ENCODE measurements around the gene TSPAN7.

TSPAN7 gene

DNA sequence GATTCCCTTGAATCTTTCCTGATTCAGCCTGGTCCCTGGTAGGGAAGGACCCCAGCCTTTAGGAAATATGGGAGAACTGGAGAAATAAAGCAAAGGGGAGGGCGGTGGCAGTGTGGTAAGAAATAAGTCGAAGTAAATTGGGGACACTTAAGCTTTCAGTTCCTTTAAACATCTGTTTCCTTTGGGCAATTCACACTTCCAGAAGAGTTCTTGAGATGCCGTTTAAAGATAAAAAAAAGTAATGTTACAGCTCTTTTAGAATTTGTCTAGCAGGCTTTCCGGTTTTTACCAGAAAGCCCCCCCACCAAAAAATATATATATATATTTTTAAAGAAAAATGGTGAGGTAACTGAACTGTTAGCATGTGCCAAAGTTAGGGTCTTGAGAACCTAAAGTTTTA is 46.6 kb downstream of the TSPAN7 start:
- H3K4me3 ChIP-seq (ENCODE audit: low read depth, low read length), result no peak overlapping the region
- TF ChIP-seq, protein P1, sequence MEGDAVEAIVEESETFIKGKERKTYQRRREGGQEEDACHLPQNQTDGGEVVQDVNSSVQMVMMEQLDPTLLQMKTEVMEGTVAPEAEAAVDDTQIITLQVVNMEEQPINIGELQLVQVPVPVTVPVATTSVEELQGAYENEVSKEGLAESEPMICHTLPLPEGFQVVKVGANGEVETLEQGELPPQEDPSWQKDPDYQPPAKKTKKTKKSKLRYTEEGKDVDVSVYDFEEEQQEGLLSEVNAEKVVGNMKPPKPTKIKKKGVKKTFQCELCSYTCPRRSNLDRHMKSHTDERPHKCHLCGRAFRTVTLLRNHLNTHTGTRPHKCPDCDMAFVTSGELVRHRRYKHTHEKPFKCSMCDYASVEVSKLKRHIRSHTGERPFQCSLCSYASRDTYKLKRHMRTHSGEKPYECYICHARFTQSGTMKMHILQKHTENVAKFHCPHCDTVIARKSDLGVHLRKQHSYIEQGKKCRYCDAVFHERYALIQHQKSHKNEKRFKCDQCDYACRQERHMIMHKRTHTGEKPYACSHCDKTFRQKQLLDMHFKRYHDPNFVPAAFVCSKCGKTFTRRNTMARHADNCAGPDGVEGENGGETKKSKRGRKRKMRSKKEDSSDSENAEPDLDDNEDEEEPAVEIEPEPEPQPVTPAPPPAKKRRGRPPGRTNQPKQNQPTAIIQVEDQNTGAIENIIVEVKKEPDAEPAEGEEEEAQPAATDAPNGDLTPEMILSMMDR (IDR thresholded peaks at IDR 0.05; ENCODE audit: low read depth, low read length, missing control alignments), result no peak
- no peak for DNase-seq (ENCODE audit: low read depth)

DNA sequence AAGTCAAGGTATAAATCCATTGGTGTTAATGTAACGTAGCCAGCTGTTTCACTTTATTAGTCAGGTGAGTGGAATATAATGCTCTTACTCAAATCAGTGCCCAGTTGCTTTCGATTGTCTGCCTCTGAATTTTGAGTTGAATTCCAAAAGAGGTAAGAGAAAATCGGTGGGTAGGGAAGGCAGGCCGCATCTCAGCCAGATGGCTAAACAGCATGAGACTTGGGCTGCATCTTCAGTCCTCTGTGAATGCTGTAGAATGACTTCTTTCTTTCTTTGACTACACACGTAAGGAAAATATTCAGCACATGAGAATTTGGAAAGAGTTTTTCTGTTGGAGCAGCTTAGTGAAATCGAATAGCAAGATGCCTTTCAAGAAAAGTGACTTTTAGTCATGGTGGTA is 49.5 kb downstream of the TSPAN7 start:
- TF ChIP-seq, protein P1 (IDR thresholded peaks at IDR 0.05; ENCODE audit: low read depth, low read length, missing control alignments), result no peak
- DNase-seq (ENCODE audit: low read depth), result no peak
- H3K4me3 ChIP-seq (ENCODE audit: low read depth, low read length), result no peak overlapping the region

DNA sequence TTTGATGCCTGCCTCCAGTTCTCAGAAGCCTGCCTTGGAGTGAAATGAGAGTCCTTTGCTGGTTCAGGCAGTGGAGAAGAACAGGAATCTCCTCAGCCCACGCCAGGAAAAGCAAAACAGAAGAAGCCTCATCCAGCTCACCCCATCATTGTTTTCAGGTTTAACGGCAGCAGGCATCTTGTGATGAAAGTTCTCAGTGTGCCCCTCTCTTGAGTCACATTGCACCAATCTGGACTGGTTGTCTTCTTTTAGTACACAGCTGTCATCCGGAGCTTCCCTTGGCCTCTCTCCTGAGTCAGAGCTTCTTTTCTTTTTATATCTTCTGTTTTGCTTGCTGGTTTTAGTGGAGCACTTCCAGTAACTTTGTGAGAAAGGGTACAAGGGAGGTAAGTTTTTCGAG is 50.9 kb downstream of the TSPAN7 start:
- no peak for DNase-seq (ENCODE audit: low read depth)
- H3K4me3 ChIP-seq (ENCODE audit: low read depth, low read length), result no peak overlapping the region
- TF ChIP-seq, protein P1 (IDR thresholded peaks at IDR 0.05; ENCODE audit: low read depth, low read length, missing control alignments), result no peak

DNA sequence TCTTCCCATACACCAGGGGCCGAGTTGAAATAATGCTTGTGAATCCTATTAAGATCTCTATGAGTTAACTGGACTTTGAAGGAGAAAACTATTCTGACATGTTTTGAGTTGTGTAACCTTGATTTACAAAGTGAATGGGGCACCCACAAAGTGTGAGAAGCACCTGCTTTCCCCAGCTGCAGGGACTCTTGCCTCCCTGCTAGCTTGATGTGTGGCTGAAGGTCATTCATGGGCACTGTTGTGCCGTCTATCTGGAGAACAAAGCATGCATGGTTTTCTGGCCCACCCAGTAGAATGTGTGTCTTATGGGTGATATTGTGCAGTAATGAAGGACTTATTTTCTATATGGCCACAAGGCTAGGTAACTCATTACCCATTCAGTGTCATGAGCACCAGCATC is 53.1 kb downstream of the TSPAN7 start:
- DNase-seq (ENCODE audit: low read depth), result no peak
- H3K4me3 ChIP-seq (ENCODE audit: low read depth, low read length), result no peak overlapping the region
- TF ChIP-seq, protein P1 (IDR thresholded peaks at IDR 0.05; ENCODE audit: low read depth, low read length, missing control alignments), result no peak

DNA sequence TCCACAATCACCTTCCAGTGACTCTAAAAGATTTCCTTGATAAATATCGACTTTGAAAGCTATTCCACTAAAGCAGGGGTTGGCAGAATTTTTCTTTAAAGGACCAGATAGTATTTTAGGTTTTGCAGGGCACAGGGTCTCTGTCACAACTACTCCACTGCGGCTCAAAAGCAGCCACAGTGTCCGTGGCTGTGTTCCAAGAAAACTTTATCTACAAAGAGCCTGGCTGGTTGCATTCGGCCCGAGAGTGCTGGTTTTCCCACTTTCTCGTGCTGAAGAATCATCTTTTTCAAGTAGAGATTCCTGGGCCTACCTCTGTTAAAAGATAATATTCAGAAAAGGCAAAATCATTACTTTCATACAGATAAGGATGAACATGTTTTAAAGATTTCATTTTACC is 55.6 kb downstream of the TSPAN7 start:
- no peak for DNase-seq (ENCODE audit: low read depth)
- no peak overlapping the region for H3K4me3 ChIP-seq (ENCODE audit: low read depth, low read length)
- TF ChIP-seq, protein P1 (IDR thresholded peaks at IDR 0.05; ENCODE audit: low read depth, low read length, missing control alignments), result no peak

DNA sequence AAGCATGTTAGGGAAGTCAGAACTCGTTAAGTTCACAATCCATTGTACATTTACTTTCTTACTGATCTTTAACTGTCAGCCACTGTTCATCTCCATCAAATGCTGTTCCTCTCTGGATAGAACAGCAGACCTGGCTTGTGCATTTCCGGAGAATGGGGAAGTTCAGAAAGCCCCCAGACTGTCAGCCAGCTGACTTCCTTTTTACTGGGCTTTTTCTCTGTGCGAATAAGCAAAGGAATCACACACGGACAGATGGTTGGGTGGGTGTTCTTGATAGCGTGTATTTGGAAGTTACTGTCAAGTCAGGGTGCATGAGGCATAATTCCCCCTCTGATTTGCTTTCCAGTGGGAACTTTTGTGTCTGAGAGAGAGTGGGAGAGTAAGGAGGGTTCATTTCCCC is 56.8 kb downstream of the TSPAN7 start:
- no peak for DNase-seq (ENCODE audit: low read depth)
- TF ChIP-seq, protein P1 (IDR thresholded peaks at IDR 0.05; ENCODE audit: low read depth, low read length, missing control alignments), result no peak

DNA sequence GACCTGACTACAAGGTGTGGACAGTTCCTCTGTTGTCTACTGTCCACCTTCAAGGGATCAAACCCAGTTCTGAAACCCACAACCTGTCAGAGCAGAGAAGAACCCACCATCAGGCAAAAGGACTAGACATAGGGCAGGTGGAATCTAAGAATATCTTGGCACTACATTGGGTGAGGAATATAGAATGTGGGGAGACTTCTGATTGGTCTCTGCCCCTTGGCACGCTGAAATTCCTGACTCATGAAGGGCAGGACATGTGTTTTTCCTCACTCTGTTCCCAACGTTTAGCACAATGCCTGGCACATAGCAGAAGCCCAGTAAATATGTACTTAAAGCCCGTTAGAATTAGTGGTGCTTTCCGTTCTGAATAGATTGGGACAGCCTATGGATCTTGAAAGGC is 59.3 kb downstream of the TSPAN7 start:
- TF ChIP-seq, protein P1 (IDR thresholded peaks at IDR 0.05; ENCODE audit: low read depth, low read length, missing control alignments), result no peak
- DNase-seq (ENCODE audit: low read depth), result no peak
- H3K4me3 ChIP-seq (ENCODE audit: low read depth, low read length), result no peak overlapping the region

More for the DNA sequence above, 56.8 kb downstream of the TSPAN7 start:
- no peak overlapping the region for H3K4me3 ChIP-seq (ENCODE audit: low read depth, low read length)
